Activated CD4-positive, alpha-beta T cell treated with anti-CD3 and anti-CD28 coated beads for 24 hours (primary cell): ENCODE results near the gene PDE4D.
"Not testable (repeated sequence)": the region's sequence is repeated elsewhere in the genome, so short reads cannot be mapped to it uniquely, and the experiment has no call there.

ENCODE experiments used
- DNase-seq, 2 donors: peaks; one replicate each; pipeline ENCODE4 v3.0.0-alpha.2; 2020; ENCODE audit warnings: low read depth in 2 of 2

The PDE4D gene

GRCh38 chr5:59799668-59800346 is 93.7 kb downstream of the PDE4D start:
- peak in 1 of 2 donors; percentile 15 for DNase-seq

GRCh38 chr5:59798862-59799667 is 94.5 kb downstream of the PDE4D start:
- DNase-seq: no peak

- no peak for DNase-seq
These were observed 98.4 kb downstream of the PDE4D start for GRCh38 chr5:59795141-59795540.

GRCh38 chr5:59792983-59793585 is 100.4 kb downstream of the PDE4D start:
- no peak for DNase-seq

GRCh38 chr5:59791617-59792016 is 101.9 kb downstream of the PDE4D start:
- no peak for DNase-seq

GRCh38 chr5:59790776-59791475 is 102.6 kb downstream of the PDE4D start:
- no peak for DNase-seq

- DNase-seq: no peak
These were observed 103.2 kb downstream of the PDE4D start for GRCh38 chr5:59790376-59790775.

- DNase-seq: no peak
These were observed 103.6 kb downstream of the PDE4D start for GRCh38 chr5:59789894-59790293.

- DNase-seq: no peak
These were observed 104.3 kb downstream of the PDE4D start for GRCh38 chr5:59789197-59789596.

GRCh38 chr5:59786334-59786805 is 107.2 kb downstream of the PDE4D start:
- DNase-seq: no peak

GRCh38 chr5:59785676-59786333 is 107.7 kb downstream of the PDE4D start:
- no peak for DNase-seq

- DNase-seq: not testable (repeated sequence)
These were observed 108.8 kb downstream of the PDE4D start for GRCh38 chr5:59784708-59785107.

GRCh38 chr5:59783264-59783663 is 110.3 kb downstream of the PDE4D start:
- DNase-seq: no peak

GRCh38 chr5:59782856-59783255 is 110.7 kb downstream of the PDE4D start:
- no peak for DNase-seq

- DNase-seq: no peak
These were observed 114.1 kb downstream of the PDE4D start for GRCh38 chr5:59779453-59779852.

GRCh38 chr5:59777028-59777427 is 116.5 kb downstream of the PDE4D start:
- DNase-seq: no peak

- no peak for DNase-seq
These were observed 120.2 kb downstream of the PDE4D start for GRCh38 chr5:59773294-59773693.

- no peak for DNase-seq
These were observed 120.8 kb downstream of the PDE4D start for GRCh38 chr5:59772757-59773156.

- DNase-seq: no peak
These were observed 121.3 kb downstream of the PDE4D start for GRCh38 chr5:59772206-59772605.

- no peak for DNase-seq
These were observed 122.6 kb downstream of the PDE4D start for GRCh38 chr5:59770953-59771352.

GRCh38 chr5:59769832-59770231 is 123.7 kb downstream of the PDE4D start:
- no peak for DNase-seq

- DNase-seq: no peak
These were observed 124.5 kb downstream of the PDE4D start for GRCh38 chr5:59769041-59769360.
